Retina (tissue), 1 donor: ENCODE results near the gene PCDHA12.
A peak's percentile ranks its signal among the peaks of the same experiment; 100 is the strongest.
"Not testable (repeated sequence)": the region's sequence is repeated elsewhere in the genome, so short reads cannot be mapped to it uniquely, and the experiment has no call there.

Source experiments
- DNase-seq: peaks from one replicate; pipeline ENCODE4 v3.0.0-alpha.2; 2016

The PCDHA12 gene

GRCh38 chr5:140875085-140876065 lies at the start of gene PCDHA12:
Gene PCDHA12, plus strand, starts transcription at chr5:140875308. Its CDS starts 165 bp downstream, at chr5:140875473.
- no peak for DNase-seq

- no peak for DNase-seq
Observed at GRCh38 chr5:140827704-140828361, 47.3 kb upstream of the PCDHA12 start, which contains the start of gene PCDHA6. Gene PCDHA6, plus strand, starts transcription at chr5:140827960. Its CDS starts 132 bp downstream, at chr5:140828092.

GRCh38 chr5:140828362-140828737 lies 46.8 kb upstream of the PCDHA12 start:
- DNase-seq, result no peak

- not testable (repeated sequence) for DNase-seq
Observed at GRCh38 chr5:140829511-140830501, 45.3 kb upstream of the PCDHA12 start.

- no peak for DNase-seq
Observed at GRCh38 chr5:140833993-140834392, 41.1 kb upstream of the PCDHA12 start, which contains the start of gene PCDHA7. Gene PCDHA7, plus strand, starts transcription at chr5:140834269. Its CDS starts 115 bp downstream, at chr5:140834384.

GRCh38 chr5:140834439-140835008 lies 40.6 kb upstream of the PCDHA12 start:
- DNase-seq, result peak; percentile 20

GRCh38 chr5:140835622-140836510 lies 39.2 kb upstream of the PCDHA12 start:
- DNase-seq, result no peak

GRCh38 chr5:140840978-140841962 lies 33.8 kb upstream of the PCDHA12 start, which contains the start of gene PCDHA8:
Gene PCDHA8, plus strand, starts transcription at chr5:140841187. Its CDS starts 135 bp downstream, at chr5:140841322.
- no peak for DNase-seq

- no peak for DNase-seq
Observed at GRCh38 chr5:140842798-140843733, 32.0 kb upstream of the PCDHA12 start.

GRCh38 chr5:140848139-140849102 lies 26.7 kb upstream of the PCDHA12 start, which contains the start of gene PCDHA9:
Gene PCDHA9, plus strand, starts transcription at chr5:140848382. Its CDS starts 114 bp downstream, at chr5:140848496.
- DNase-seq, result not testable (repeated sequence)

- DNase-seq, result not testable (repeated sequence)
Observed at GRCh38 chr5:140849831-140850634, 25.1 kb upstream of the PCDHA12 start.

- peak; percentile 32 for DNase-seq
Observed at GRCh38 chr5:140855772-140856674, 19.1 kb upstream of the PCDHA12 start, which contains the start of gene PCDHA10. Gene PCDHA10, plus strand, starts transcription at chr5:140855897. Its CDS starts 152 bp downstream, at chr5:140856049.

- no peak for DNase-seq
Observed at GRCh38 chr5:140857177-140857986, 17.7 kb upstream of the PCDHA12 start.

- DNase-seq, result no peak
Observed at GRCh38 chr5:140857987-140858240, 17.2 kb upstream of the PCDHA12 start.
